ENCODE data around the gene PRKAG3.
"Not testable (repeated sequence)": the region's sequence is repeated elsewhere in the genome, so short reads cannot be mapped to it uniquely, and the experiment has no call there.

Gene PRKAG3

GRCh38 chr2:218780851-218781690, 50.5 kb downstream of the PRKAG3 start:
- no peak for DNase-seq

DNA sequence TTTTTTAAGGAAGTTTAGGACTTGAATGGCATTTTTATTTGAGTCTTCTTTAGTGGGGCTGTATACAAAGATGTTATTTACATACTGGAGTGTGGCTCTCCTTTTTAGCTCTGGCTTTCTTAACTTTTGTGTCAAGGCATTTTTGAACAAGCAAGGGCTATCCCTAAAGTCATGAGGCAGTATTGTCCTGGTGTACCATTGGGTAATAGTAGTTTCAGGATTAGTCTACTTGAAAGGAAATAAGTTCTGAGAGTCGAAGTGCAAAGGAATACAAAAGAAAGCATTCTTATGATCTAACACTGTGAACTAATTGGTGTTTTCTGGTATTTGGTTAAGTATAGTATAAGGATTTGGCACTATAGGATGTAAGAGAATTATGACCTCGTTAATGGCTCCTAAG, 51.6 kb downstream of the PRKAG3 start:
- DNase-seq = no peak

DNA sequence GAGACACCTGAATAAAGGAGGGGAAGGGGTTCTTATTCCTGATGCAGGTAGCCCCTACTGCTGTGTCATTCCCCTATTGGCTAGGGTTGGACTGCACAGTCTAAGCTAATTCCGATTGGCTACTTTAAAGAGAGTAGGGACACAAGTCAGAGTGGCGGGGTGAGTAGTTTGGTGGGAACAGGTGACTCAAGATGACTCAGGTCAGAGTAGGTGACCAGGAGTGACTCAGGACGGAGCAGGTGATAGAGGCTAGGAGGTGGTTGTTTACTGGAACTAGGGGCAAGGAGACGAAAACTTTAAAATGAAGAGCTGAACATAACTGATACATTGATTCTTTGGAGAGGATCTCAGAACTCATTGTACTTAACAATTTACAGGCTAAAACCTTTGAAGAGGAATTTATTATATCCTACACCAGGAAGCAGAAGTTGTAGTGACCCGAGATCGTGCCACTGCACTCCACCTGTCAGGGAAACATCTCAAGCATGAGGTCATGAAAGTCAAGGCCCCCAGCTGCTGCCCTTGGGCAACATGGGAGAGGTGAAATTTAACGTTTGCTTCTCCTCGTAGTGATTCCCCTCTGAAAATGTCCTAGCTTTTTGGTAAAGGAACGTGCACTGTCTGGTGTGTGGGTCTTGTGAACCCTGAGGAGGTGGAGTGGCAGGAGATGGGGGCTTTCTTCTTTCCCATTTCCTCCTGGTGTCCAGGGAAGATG, 54.2 kb downstream of the PRKAG3 start:
- no peak for DNase-seq

DNA sequence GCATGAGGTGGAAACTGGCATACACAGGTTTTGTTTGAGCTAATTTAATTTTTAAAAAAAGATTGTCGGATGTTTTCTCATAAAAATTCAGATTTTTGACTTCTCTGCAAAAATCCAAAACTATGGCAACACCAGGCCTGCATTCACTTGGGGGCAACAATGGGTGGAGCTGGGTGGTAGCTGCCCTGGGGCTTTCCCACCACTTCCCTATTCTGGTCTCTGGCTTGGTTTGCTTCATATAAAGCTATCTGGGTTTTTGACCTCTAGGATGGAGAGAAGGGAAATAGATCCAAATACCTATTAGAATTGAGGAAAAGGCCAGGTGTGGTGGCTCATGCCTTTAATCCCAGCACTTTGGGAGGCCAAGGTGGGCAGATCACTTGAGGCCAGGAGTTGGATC, 55.1 kb downstream of the PRKAG3 start:
- DNase-seq = no peak

GRCh38 chr2:218773881-218774280, 57.7 kb downstream of the PRKAG3 start:
- DNase-seq = no peak

DNA sequence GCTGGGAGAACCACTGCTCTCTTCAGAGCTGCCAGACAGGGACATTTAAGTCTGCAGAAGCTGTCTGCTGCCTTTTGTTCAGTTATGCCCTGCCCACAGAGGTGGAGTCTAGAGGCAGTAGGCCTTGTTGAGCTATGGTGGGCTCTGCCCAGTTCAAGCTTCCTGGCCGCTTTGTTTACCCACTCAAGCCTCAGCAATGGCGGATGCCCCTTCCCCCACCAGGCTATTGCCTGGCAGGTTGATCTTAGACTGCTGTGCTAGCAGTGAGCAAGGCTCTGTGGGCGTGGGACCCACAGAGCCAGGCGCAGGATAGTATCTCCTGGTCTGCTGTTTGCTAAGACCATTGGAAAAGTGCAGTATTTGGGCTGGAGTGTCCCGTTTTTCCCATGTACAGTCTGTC, 58.8 kb downstream of the PRKAG3 start:
- DNase-seq = not testable (repeated sequence)
